ENCODE data around the gene RAB40C.

The RAB40C gene

DNA sequence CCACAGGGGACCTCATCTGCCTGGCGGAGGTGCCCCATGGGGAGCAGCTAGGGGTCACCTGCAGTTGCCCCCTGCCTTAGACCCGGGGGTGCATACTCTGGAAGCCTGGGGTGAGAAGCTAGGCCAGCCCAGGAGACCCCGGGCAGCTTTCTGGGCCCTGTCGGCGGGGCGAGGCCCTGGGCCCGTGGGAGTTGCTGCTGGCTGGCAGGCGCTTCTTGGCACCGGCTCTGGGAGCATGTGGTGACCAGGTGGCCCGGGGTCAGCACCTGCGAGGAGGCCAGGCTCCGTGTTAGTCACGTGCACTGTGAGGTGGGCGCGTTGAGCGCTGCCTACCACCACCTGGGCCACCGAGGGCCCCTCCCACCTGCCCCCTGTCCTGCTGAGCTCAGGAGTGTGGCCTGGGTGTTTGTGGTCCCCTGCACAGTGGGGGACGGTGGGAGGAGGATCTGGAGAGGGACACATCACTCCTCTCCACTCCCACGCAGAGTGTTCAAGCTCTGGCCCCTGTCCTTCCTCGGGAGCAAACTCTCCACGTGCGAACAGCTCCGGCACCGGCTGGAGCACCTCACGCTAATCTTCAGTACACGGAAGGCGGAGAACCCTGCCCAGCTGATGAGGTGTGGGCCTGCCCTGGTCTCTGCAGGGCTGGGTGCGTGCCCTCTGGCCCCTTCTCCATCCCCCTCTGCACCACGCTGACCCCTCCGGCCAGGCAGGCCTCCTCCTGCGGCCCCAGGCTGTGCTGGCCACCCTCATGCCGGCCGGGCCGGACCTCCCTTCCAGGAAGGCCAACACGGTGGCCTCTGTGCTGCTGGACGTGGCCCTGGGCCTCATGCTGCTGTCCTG, 14.3 kb upstream of the RAB40C start:
- DNase-seq = no peak

DNA sequence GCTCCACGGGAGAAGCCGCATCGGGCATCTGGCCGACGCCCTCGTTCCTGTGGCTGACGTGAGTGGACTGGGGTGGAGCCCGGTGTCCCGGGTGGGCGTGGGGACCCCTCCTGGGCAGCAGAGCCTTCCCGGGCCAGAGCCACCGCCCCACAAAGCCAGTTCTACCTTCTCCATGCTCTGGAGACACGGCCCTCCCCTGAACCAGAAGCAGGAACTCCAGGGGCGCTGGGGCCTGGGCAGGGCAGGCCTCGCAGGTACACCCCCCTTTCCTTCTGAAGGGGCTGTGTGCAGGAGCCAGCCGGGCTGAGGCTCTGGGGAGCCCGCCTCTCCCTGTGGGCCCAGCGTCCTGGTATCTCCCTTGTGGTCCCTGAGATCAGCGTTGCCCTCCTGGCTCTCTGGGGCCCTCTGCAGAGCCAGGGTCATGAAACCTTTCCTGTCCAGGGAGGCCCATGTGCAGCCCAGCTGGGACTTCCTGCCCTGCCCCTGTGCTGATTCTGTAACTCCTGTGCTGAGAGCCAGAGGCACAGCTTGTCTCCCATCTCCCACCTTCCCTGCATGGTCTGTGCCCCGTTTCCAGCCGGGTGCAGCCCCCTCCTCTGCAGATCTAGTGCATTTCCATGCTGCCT, 13.6 kb upstream of the RAB40C start:
- no peak for DNase-seq

DNA sequence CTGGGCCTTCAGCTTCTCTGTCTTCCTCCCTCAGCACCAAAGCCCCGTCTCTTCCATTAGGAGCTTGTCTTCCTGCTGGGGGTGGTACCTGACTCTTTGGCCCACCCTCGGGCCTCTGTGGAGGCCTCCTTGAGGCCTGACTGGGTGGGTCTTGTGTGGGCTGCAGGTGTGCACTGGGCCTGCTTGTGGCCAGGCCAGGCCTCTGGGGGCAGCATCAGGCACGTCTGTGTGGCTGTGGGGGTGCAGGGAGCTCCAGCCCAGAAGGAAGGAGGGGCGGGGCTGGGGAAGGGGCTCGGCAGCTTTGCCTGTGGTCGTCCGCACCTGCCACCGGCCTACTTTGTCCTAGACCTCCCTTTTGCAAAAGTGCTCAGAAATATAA, 13.1 kb upstream of the RAB40C start:
- DNase-seq = no peak

DNA sequence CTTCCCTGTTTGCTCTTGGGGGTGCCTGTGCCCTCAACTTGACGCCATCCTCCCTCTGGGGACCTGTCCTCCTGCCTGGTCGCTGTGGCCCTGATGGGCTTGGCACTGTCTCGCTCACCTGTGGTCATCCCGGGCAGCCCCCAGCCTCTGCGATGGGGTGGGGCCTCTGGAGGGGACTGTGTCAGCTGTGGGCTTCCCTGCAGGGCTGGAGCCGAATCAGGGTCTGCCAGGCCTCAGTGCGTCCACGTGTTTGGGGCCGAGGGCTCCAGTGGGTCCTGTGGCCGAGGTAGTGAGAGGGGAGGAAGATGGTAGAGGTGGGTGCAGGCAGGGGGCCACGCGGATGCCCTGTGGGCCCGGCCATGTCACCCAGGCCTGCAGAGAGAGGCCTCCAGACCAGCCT, 12.1 kb upstream of the RAB40C start:
- DNase-seq = no peak

DNA sequence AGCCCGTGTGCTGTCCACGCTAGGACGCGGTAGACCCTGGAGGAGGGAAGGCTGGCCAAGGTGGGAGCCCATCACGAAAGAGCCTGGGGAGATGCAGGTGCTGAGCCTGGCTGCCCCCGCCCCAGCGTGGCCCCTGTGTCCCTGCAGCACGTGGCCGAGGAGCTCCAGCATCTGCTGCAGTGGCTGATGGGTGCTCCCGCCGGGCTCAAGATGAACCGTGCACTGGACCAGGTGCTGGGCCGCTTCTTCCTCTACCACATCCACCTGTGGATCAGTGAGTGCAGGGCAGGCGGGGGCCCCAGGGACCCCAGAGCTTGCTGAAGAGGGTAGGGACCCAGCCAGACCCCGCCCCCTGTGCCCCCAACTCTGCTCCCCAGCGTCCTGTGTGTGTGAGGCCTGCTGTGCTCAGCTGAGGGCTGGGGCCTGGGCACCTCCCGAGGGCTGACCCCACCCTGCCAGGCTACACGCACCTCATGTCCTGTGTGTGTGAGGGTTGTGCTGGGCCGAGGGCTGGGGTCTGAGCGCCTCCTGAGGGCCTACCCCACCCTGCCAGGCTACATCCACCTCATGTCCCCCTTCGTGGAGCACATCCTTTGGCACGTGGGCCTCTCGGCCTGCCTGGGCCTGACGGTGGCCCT, 11.5 kb upstream of the RAB40C start:
- DNase-seq = no peak

DNA sequence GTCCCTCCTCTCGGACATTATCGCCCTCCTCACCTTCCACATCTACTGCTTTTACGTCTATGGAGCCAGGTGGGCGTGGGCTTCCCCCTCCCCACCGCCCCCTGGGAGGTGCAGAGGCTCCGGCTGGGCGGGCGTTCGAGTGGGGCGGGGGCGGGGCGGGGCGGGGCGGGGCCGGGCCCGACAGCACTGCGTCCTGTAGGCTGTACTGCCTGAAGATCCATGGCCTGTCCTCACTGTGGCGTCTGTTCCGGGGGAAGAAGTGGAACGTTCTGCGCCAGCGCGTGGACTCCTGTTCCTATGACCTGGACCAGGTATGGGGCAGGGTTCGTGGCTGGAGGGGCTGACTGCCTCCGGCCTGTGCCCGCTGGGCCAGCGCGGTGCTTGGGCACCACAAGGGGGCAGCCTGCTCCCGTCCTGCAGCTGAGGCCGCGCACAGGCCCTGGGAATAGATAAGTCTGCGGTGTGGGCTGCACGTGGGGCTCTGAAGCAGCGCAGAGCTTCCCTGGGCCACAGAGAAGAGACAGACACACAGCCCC, 10.9 kb upstream of the RAB40C start:
- peak; percentile 30 for DNase-seq

DNA sequence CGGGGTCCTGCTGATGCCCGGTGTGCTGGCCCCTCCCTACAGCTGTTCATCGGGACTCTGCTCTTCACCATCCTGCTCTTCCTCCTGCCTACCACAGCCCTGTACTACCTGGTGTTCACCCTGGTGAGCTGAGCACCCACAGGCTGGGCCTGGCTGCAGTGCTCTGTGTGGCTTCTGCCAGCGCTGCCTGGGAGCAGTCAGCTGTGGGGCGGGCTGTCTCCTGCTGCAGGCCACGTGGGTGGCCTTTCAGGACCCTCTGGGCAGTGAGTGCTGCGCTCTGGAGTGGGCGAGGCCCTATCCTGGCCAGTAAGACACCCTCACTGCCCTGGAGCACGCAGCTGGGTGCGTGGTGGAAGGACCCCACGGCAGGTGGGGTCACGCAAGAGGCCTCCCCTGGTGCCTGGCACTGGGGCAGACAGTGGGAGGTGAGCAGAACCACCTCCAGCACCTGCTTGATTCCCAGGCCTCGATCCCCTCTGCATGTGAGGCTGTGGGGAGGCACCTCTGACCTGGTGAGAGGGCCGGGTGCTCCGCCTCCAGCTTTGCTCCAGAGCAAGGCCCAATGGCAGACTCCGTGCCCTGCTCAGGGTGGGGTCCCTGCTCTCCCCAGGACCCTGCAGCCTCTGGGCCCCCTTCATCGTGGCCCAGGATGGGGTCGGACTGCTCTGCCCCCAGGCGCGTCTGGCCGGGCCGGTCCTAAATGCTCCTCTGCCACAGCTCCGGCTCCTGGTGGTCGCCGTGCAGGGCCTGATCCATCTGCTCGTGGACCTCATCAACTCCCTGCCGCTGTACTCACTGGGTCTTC, 9.5 kb upstream of the RAB40C start:
- DNase-seq = no peak

DNA sequence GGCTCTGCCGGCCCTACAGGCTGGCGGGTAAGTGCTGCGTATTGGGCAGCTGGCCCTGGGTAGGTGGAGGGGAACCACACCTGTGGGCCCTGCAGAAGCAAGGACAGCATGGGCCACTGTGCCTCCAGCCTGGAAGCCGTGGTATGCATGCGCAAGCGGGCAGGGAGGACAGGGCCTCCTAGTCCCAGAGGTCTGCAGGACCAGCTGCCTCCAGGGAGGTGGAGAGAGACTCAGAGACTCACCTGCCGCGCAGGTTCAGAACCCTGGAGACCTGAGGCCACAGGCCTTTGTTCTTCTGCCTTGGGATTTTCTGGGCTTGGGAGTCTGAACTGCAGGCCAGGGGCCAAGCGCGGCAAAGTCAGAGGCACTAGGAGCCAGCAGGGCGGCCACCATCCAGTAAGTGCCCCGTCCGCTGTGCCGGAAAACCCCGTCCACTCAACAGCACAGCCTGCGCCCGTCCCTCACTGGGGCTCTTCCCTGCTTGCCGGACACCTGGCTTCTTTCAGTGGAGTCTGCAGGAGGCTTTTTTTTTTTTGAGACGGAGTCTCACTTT, 8.8 kb upstream of the RAB40C start:
- no peak for DNase-seq

DNA sequence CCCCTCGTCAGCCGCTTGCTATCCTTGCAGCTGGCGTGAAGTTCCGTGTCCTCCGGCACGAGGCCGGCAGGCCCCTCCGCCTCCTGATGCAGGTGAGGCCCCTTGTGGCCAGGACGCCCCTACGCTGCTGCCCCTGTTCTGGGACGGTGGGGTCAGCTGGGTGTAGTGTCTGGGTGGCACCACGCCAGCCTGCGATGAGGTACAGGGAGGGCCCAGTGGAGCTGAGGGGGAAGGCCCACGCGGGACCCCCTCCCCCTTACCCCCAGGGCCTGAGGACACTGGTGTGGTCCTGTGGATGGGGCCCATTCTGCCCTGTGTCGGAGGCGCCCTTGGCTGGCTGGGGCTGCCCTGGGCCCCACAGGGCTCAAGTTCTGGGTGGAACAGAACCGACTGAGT, 7.7 kb upstream of the RAB40C start:
- no peak for DNase-seq

DNA sequence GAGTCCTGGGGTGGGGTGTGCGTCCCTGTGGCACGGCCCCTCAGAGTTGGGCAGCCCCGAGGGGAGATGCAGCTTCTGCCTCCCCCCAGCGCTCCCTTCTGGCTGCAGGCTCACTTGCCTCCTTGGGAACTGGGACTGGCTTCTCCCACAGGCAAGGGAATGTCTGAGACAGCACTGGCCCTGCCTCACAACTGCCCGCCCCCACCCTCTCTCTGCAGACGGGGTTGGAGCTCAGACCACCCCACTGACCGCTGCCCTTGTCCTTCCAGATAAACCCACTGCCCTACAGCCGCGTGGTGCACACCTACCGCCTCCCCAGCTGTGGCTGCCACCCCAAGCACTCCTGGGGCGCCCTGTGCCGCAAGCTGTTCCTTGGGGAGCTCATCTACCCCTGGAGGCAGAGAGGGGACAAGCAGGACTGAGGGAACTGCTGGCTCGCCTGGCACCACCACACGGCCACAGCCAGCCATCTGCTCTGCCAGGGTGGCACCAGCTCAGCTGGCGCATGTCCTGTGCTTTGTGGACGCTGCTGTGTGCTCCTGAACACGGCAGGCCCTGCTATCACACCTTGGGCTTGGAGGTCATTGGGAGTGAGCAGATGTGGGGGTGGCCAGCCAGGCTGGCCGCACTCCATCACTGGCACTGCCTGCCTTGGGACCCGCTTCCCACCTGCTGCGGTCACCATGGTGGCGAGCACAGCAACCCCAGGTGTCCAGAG, 7.1 kb upstream of the RAB40C start:
- DNase-seq = no peak

DNA sequence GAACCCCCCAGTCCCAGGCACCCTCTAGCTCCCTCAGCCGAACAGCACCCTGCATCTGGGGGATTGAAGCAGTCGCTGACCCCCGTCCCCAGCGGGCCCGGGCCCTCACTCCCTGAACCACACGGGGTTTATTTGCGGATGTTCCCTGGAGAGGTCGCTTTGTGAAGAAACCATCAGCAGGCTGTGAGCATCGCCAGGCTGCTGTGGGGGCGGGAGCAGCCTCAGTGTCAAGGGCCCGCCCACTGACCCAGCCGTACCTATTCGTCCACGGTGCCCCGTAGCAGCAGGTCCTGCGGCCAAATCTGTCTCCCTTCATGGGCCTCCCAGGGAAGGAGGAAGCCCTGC, 6.4 kb upstream of the RAB40C start:
- no peak for DNase-seq

DNA sequence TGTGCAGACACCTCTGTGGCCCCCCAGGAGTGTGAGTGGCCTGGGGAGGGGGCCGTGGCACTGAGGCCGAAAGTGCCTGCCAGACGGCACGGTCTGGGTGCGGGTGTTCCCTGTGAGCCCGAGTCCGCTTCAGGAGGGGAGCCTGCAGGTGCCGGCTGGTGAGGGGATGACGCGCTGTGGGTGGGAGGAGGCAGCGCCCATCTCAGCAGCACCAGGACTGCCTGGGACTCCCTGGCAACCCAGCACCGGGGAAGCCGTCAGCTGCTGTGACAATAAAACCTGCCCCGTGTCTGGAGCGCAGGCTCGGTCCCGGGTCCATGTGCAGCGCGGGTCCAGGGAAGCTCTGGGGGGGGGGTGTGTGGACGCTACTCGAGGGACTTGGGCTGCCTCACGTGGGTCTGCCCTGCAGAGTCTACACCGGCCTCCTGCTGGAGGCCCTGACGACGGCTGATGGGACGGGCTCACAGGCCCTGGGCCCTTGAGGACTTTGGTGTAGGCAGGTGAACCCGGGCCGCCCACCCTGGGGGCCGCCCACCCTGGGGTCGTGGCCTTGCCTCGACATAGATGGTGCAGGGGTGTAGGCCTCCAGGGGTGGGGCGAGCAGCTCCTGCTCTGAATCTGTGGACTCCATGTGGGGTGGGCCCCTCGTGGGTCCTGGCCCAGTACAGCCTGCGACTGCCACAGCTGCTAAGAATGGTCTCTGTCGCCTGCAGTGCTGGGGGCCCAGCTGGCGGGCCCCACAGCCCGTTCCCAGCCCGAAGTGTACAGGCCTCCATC, 5.9 kb upstream of the RAB40C start:
- no peak for DNase-seq

DNA sequence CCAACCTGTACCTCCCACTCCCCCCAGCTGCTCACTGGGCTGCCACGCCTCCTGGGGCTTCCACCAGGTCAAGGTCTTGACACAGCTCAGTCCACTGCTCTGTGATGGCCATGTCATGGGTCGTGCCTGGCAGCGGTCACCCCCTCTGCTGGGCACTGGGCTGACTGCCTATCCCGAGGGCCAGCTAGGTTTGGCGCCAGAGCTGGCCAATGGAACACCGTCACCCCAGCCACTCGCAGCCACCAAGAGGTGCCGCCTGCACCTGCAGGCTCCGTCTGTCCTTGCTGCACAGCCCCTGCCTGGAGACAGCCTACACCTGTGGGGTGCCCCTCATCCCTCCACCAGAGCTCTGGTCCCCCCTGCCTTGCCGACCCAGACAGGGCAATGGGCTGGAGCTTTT, 4.5 kb upstream of the RAB40C start:
- DNase-seq = no peak

DNA sequence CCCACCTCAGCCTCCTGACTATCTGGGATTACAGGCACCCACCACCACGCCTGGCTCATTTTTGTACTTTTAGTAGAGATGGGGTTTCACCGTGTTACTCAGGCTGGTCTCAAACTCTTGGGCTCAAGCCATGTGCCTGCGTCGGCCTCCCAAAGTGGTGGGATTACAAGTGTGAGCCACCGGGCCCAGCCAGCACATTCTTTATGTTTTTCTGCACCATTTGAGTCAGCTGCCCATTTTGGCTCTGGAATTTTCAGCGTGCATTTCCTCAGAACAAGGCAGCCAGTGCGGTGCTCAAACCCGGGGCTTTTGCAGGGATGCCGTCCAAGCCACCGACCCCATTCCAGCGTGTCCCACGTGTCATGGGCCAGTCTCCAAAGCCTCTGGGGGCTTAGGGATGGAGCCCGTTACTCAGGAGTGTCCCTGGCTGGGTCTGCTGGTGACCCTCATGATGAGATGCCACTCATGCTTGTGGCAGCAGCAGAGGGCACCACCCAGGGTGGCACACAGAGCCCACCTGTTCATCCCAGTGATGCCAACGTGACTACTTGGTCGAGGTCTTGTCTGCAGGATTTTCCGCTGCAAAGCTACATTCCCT, 3.7 kb upstream of the RAB40C start:
- no peak for DNase-seq

DNA sequence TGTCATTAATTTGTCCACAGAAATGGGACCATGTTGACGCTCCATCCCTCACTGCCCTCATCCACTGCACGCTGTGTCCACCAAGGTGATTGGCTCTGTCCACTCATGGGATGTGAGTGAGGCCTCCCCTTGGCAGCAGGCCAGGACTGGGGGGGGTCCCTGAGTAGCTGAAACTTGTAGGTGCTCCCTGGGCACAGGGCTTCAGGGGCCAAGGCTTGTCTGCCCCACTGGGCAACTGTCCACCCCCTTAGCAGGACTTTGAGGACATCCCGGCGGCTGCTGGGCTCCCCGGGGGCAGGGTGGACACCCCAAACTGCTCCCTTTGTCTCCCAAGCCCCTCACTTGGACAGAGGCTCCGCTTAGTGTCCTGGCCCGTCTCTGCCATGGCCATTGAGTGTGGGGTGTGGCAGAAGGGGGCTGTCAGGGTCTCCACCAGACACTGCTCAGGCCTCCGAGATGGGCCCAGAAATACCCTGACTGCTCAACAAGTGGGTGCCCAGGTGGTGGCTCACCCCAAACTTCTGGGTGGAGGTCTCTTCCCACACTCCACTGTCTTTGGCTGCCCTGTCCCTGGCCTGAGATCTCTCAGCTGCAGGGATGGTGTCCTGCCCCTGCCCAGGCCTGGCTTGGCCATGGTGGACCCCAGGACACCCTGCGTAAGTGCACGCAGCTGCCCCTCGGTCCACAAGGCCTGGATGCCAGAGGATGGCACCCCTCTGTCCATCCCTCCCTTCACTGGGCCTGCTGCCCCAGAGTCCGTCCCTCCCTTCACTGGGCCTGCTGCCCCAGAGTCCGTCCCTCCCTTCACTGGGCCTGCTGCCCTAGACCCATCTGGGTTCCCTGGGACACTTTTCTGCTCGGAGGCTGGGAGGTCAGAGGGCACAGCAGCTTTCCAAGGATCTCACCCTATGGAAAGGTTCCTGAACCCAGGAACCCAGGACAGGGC, 2.9 kb upstream of the RAB40C start:
- no peak for DNase-seq

DNA sequence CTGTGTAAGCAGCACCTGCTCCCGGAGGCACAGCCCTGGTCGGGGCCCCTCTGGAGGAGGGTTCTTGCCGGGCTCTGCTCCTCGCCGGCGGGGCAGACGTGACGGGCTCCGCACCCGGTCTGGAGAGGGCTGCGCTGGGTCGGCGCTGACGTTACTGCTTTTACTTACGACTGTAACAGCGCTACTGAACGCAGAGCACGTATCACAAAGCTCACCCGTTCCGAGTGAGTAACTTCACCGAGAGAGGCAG, 1.3 kb upstream of the RAB40C start:
- peak; percentile 48 for DNase-seq

DNA sequence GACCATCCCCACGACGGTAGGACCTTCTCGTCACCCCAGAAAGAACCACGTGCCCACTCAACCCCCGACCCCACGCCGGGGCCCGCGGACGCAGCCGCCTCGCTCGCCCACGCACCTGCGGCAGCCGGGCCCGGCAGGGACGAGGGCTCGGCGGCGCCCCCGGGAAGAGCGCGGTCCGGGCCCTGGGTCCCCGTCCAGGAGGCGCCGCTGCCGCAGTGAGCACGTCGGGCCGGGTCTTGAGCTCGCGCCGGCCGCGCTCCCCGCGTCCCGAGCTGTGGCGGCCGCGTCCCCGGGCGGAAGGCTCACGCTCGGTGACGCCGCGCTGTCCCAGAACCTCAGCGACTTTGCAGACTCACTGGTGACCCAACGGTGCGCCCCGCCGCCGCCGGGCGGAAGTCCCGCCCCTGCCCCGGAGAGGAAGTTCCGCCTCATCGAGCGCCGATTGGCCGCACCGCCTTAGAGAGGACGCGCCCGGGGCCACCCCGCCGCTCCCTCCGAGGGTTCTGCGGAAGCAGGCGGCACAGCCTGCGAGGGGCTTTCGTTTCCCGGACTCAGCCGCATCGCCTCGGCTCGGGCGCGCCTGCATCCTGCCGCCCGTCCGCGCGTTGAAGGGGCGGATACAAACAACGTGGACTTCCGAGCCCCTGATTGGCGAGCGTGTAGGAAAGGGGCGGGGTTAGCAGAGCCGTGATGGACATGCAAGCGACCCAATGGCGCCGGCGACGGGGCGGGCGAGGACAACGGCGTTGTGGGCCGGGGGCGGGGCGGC, 793 bp upstream of the RAB40C start:
- peak; percentile 98 for DNase-seq

DNA sequence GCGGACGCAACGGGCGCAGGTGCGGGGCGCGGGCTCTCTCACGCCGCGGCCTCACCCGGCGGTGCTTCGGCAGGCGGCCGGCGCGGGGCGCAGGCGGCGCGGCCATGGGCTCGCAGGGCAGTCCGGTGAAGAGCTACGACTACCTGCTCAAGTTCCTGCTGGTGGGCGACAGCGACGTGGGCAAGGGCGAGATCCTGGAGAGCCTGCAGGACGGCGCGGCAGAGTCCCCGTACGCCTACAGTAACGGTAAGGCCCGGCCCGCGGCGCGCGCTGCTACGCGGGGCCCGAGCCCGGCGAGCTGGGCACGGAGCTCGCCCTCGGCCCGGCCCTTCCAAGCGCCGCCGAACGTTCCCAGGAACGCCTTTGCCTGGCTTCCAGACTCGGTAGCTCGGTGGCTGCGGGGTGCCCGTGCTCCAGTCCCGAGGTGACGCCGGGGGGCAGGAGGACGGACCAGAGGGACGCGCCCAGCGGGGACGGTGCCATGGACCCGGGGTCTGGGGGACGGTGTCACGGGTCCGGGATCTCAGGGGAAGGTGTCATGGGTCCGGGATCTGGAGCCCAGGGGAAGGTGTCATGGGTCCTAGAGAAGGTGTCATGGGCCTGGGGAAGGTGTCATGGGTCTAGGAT, 435 bp downstream of the RAB40C start:
- no peak for DNase-seq

DNA sequence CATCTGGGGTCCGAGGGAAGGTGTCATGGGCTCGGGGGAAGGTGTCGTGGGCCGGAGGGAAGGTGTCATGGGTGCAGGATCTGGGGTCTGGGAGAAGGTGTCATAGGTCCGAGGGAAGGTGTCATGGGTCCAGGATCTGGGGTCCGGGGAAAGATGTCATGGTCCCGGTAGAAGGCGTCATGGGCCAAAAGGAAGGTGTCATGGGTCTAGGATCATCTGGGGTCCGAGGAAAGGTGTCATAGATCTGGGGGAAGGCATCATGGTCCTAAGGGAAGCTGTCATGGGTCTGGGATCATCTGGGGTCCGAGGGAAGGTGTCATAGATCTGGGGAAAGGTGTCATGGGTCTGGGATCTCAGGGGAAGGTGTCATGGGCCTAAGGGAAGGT, 942 bp downstream of the RAB40C start:
- no peak for DNase-seq

Data from activated gamma-delta T cell treated with Interleukin-2 at 50 U/mL for 16 hours (primary cell).